Astrocyte of the cerebellum (primary cell): ENCODE data around the gene FCRL6.

Experiments used
- DNase-seq: peaks from one replicate; pipeline ENCODE4 v3.0.0-alpha.2; 2011; ENCODE audit warnings: low read depth
- H3K4me3 ChIP-seq: 2 replicates; pipeline ENCODE4 v1.5.1; 2011; ENCODE audit warnings: mild to moderate bottlenecking, low read depth, low read length, moderate library complexity
- CTCF ChIP-seq: IDR thresholded peaks from 2 replicates; pipeline ENCODE4 v1.5.1; 2012; ENCODE audit warnings: low read length, low read depth, moderate library complexity, mild to moderate bottlenecking; ENCODE audit errors: missing control alignments
- in situ Hi-C: cut with HindIII; loops from 2 replicates; pipeline ENCODE4 v1.10.0; 2017; ENCODE audit warnings: low sequenced_read_pairs

The FCRL6 gene

GRCh38 chr1:159771127-159771895 is 30.8 kb upstream of the FCRL6 start:
- H3K4me3 ChIP-seq, result no peak overlapping the region
- no peak for TF ChIP-seq CTCF
- in situ Hi-C loops, result no loop called here
- no peak for DNase-seq

- TF ChIP-seq CTCF, result no peak
- no peak for DNase-seq
Measured at GRCh38 chr1:159774465-159774864, 27.7 kb upstream of the FCRL6 start.

GRCh38 chr1:159775716-159776115 is 26.4 kb upstream of the FCRL6 start:
- in situ Hi-C loops, result loop anchor here (25.0 kb wide), 1 partner anchor 237 kb away; no protein-coding TSS in a partner anchor
- H3K4me3 ChIP-seq, result no peak overlapping the region
- TF ChIP-seq CTCF, result no peak
- no peak for DNase-seq

More at GRCh38 chr1:159774465-159774864, 27.7 kb upstream of the FCRL6 start:
- in situ Hi-C loops, result no loop called here
- no peak overlapping the region for H3K4me3 ChIP-seq

- no peak for TF ChIP-seq CTCF
- no peak overlapping the region for H3K4me3 ChIP-seq
- no peak for DNase-seq
- in situ Hi-C loops, result loop anchor here (25.0 kb wide), 1 partner anchor 234 kb away; no protein-coding TSS in a partner anchor
Measured at GRCh38 chr1:159778266-159778665, 23.9 kb upstream of the FCRL6 start.

GRCh38 chr1:159779403-159779851 is 22.7 kb upstream of the FCRL6 start:
- in situ Hi-C loops, result loop anchor here (25.0 kb wide), 1 partner anchor 233 kb away; no protein-coding TSS in a partner anchor

More at GRCh38 chr1:159779403-159779851, 22.7 kb upstream of the FCRL6 start:
- peak; percentile 95 for DNase-seq
- H3K4me3 ChIP-seq, result no peak overlapping the region
- TF ChIP-seq CTCF, result no peak
